Superior temporal gyrus (tissue), 1 donor: ENCODE data around the gene PCAT6.
"Not testable (repeated sequence)": the region's sequence is repeated elsewhere in the genome, so short reads cannot be mapped to it uniquely, and the experiment has no call there.

Experiments
- DNase-seq: peaks from one replicate; pipeline ENCODE4 v3.0.0-alpha.2; 2016; ENCODE audit errors: extremely low spot score

PCAT6 gene

GRCh38 chr1:202810615-202811295 lies at the start of gene PCAT6:
TSS of gene PCAT6 (plus strand) at chr1:202810954.
- DNase-seq, result peak; percentile 95

GRCh38 chr1:202762019-202762418 lies 48.7 kb upstream of the PCAT6 start:
- DNase-seq, result no peak

- DNase-seq, result no peak
Observed at GRCh38 chr1:202765721-202766120, 45.0 kb upstream of the PCAT6 start.

GRCh38 chr1:202770135-202770534 lies 40.6 kb upstream of the PCAT6 start:
- no peak for DNase-seq

GRCh38 chr1:202781180-202781579 lies 29.6 kb upstream of the PCAT6 start:
- no peak for DNase-seq

GRCh38 chr1:202786804-202787203 lies 23.9 kb upstream of the PCAT6 start:
- no peak for DNase-seq

- DNase-seq, result no peak
Observed at GRCh38 chr1:202788800-202789199, 22.0 kb upstream of the PCAT6 start.

- DNase-seq, result no peak
Observed at GRCh38 chr1:202791077-202791747, 19.5 kb upstream of the PCAT6 start.

GRCh38 chr1:202794051-202794740 lies 16.6 kb upstream of the PCAT6 start:
- no peak for DNase-seq

- not testable (repeated sequence) for DNase-seq
Observed at GRCh38 chr1:202794931-202795330, 15.8 kb upstream of the PCAT6 start.

GRCh38 chr1:202796670-202797069 lies 14.1 kb upstream of the PCAT6 start:
- no peak for DNase-seq

GRCh38 chr1:202798260-202798659 lies 12.5 kb upstream of the PCAT6 start:
- DNase-seq, result no peak

GRCh38 chr1:202798792-202799331 lies 11.9 kb upstream of the PCAT6 start:
- DNase-seq, result no peak

GRCh38 chr1:202800742-202801141 lies 10.0 kb upstream of the PCAT6 start:
- no peak for DNase-seq

- no peak for DNase-seq
Observed at GRCh38 chr1:202801175-202801574, 9.6 kb upstream of the PCAT6 start.

- DNase-seq, result no peak
Observed at GRCh38 chr1:202802034-202802433, 8.7 kb upstream of the PCAT6 start.

- DNase-seq, result no peak
Observed at GRCh38 chr1:202802998-202803932, 7.5 kb upstream of the PCAT6 start.

- no peak for DNase-seq
Observed at GRCh38 chr1:202804126-202804525, 6.6 kb upstream of the PCAT6 start.

- DNase-seq, result peak; percentile 21
Observed at GRCh38 chr1:202805886-202806844, 4.6 kb upstream of the PCAT6 start.

- no peak for DNase-seq
Observed at GRCh38 chr1:202806845-202807450, 3.8 kb upstream of the PCAT6 start.
